ENCODE results near the gene GSTA3.

GRCh38 chr6:52909131-52909530 is 367 bp downstream of the GSTA3 start:
- TF ChIP-seq EZH2 (optimal IDR thresholded peaks at IDR 0.05; ENCODE audit: low read depth, low read length) (no peak), CTCF (IDR thresholded peaks at IDR 0.05; ENCODE audit: low read length) (no peak)

Measured in MM.1S (cell line).